ENCODE data around the gene PRKD1. TPM values are rescaled to one million over a fixed set of nuclear protein-coding genes. Genes with fewer than 3 reads are reported as not detected.
"Not testable (repeated sequence)": the region's sequence is repeated elsewhere in the genome, so short reads cannot be mapped to it uniquely, and the experiment has no call there.

PRKD1 gene
- total and polyA plus RNA-seq, 11 donors, result 0.99 to 8.8 (median 3.6) TPM

DNA sequence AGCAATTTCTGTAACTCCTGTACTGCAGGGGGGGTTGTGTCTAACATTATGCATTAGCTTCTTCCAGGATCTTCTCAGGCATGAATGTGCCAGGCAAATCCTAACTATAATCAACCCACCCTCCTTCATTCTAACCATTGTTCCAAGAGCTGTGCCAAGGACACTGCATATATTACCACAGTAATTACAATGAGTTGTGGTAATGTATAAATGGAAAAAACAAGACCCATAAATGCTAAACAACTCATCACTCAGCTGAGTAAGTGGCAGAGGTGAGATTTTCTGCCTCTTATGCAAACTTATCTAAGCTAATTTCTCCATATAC lies 80.6 kb downstream of the PRKD1 start:
- no peak overlapping the region for H3K27ac ChIP-seq
- H3K36me3 ChIP-seq, result no peaks in the 10 kb centered on the region
- no peak for TF ChIP-seq POLR2A (IDR thresholded peaks at IDR 0.05)
- TF ChIP-seq, protein P1, sequence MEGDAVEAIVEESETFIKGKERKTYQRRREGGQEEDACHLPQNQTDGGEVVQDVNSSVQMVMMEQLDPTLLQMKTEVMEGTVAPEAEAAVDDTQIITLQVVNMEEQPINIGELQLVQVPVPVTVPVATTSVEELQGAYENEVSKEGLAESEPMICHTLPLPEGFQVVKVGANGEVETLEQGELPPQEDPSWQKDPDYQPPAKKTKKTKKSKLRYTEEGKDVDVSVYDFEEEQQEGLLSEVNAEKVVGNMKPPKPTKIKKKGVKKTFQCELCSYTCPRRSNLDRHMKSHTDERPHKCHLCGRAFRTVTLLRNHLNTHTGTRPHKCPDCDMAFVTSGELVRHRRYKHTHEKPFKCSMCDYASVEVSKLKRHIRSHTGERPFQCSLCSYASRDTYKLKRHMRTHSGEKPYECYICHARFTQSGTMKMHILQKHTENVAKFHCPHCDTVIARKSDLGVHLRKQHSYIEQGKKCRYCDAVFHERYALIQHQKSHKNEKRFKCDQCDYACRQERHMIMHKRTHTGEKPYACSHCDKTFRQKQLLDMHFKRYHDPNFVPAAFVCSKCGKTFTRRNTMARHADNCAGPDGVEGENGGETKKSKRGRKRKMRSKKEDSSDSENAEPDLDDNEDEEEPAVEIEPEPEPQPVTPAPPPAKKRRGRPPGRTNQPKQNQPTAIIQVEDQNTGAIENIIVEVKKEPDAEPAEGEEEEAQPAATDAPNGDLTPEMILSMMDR (IDR thresholded peaks at IDR 0.05), result no peak
- H3K4me3 ChIP-seq, result no peak overlapping the region
- ATAC-seq (no peak), DNase-seq (no peak)
- intact Hi-C loops (cut with DNase I), result no loop called here
- H3K4me1 ChIP-seq, result peaks cover 0 to 3% (median 0%) of the 10 kb centered on the region in 12 donors
- H3K9me3 ChIP-seq, result peaks cover 0 to 11% (median 2%) of the 10 kb centered on the region in 12 donors
- no peaks in the 10 kb centered on the region for H3K27me3 ChIP-seq

DNA sequence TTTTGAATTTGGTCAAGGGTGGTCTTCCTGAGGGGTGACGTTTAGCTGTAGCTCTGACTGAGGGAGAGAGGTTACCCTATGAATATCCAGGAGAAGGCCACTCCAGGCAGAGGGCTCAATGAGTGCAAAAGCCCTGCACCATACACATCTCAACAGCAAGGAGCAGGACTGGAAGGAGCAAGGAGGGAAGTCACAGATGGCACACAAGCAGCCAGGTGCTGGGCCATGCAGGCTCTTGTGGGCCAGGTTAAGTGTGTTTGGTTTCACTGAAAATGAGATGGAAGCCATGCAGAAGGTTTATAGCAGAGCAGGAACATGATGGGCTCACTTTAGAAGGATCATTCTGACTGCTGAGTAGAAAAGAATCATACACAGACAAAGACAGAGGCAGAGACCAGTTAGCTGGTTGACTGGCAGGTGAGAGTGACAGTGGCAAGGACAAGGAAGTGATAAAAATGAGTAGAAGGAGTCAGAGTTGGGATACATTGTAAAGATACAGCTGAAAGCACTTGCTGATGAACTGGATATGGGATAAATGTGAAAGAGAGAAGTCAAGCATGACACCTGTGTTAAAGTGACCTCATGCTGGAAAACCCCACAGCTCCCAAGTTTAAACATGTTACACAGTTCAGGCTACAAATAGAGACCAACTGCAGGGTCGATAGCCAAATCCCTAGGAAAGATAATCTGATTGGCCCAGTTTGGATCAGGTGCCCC lies 81.2 kb downstream of the PRKD1 start:
- H3K27ac ChIP-seq, result no peak overlapping the region
- no peak overlapping the region for H3K4me3 ChIP-seq
- ATAC-seq, result no peak
- H3K27me3 ChIP-seq, result no peaks in the 10 kb centered on the region
- no peaks in the 10 kb centered on the region for H3K36me3 ChIP-seq
- peak in 1 of 5 donors; percentile 33 for DNase-seq
- H3K4me1 ChIP-seq, result peaks cover 0 to 3% (median 0%) of the 10 kb centered on the region in 12 donors
- 41 to 69% (median 52%) methylated on average over 2 of the region's 2 CpGs for WGBS, 4 donors
- intact Hi-C loops (cut with DNase I), result no loop called here
- peaks cover 0 to 11% (median 1%) of the 10 kb centered on the region in 12 donors for H3K9me3 ChIP-seq
- no peak for TF ChIP-seq POLR2A (IDR thresholded peaks at IDR 0.05)
- TF ChIP-seq, protein P1 (IDR thresholded peaks at IDR 0.05), result no peak

DNA sequence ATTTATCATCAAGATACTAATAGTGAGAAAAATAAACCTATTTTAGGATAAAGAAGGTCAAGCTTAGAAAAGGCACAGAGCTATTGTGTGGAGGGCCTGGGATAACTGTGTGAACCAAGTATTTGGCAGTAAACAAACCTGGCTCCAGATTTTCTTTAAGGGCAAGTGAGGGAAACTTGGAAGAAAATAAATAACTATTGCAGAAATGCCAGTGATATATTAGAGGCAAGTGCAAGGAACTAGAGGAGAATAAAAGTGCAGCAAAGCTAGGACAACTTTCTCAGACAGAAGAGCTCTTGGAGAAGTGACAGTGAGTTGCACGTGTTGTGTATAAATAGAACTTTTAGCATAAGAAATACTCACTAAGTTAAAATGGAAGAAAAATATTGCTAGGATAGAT lies 83.7 kb downstream of the PRKD1 start:
- DNase-seq (no peak), ATAC-seq (no peak)
- 71 to 82% (median 80%) methylated on average over 1 of the region's 1 CpG for WGBS, 4 donors
- no peaks in the 10 kb centered on the region for H3K36me3 ChIP-seq
- no peak overlapping the region for H3K27ac ChIP-seq
- peaks cover 0 to 2% (median 0%) of the 10 kb centered on the region in 12 donors for H3K4me1 ChIP-seq
- H3K9me3 ChIP-seq, result peaks cover 0 to 36% (median 22%) of the 10 kb centered on the region in 12 donors
- no peaks in the 10 kb centered on the region for H3K27me3 ChIP-seq
- intact Hi-C loops (cut with DNase I), result no loop called here
- H3K4me3 ChIP-seq, result no peak overlapping the region
- TF ChIP-seq, protein P1 (IDR thresholded peaks at IDR 0.05), result no peak
- no peak for TF ChIP-seq POLR2A (IDR thresholded peaks at IDR 0.05)

DNA sequence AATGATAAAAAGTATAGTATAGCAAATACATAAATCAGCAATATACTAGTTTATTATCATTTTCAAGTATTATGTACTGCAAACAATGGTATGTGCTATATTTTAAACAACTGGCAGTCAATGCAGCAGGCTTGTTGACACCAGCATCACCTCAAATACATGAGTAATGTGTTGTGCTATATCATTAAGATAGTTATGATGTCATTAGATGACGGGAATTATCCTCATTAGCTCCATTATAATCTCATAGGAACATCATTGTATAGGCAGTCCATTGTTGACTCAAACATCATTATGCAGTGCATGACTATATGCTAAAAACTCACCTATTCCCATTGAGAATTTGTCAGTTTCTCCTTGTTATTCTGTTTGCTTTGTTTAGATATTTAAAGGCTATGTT lies 85.4 kb downstream of the PRKD1 start:
- Histone ChIP-seq H3K27ac (no peak overlapping the region), H3K27me3 (no peaks in the 10 kb centered on the region), H3K4me3 (no peak overlapping the region), H3K36me3 (no peaks in the 10 kb centered on the region), H3K9me3 (peaks cover 0 to 43% (median 26%) of the 10 kb centered on the region in 12 donors), H3K4me1 (peaks cover 0 to 2% (median 0%) of the 10 kb centered on the region in 12 donors)
- WGBS, 4 donors, result 34 to 100% (median 94%) methylated on average over 1 of the region's 1 CpG
- no peak for ATAC-seq
- intact Hi-C loops (cut with DNase I), result no loop called here
- no peak for DNase-seq
- TF ChIP-seq, protein P1 (IDR thresholded peaks at IDR 0.05), result no peak
- TF ChIP-seq POLR2A (IDR thresholded peaks at IDR 0.05), result no peak

DNA sequence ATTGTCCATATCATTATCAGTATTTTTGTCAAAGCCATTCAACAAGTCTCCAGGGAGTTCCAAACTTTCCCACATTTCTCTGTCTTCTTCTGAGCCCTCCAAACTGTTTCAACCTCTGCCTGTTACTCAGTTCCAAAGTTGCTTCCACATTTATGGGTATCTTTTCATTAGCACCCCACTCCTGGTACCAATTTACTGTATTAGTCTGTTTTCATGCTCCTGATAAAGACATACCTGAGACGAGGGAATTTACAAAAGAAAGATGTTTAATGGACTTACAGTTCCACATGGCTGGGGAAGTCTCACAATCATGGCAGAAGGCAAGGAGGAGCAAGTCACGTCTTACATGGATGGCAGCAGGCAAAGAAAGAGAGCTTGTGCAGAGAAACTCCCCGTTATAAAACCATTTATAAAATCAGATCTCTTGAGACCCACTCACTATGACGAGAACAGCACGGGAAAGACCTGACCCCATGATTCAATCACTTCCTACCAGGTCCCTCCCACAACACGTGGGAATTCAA lies 87.2 kb downstream of the PRKD1 start:
- WGBS, 4 donors, result 94 to 97% (median 96%) methylated on average over 6 of the region's 6 CpGs
- peaks cover 0 to 43% (median 26%) of the 10 kb centered on the region in 12 donors for H3K9me3 ChIP-seq
- H3K27me3 ChIP-seq; DNase-seq; ATAC-seq; intact Hi-C loops (cut with DNase I); H3K36me3 ChIP-seq; H3K4me3 ChIP-seq; H3K4me1 ChIP-seq; H3K27ac ChIP-seq: not testable (repeated sequence)

DNA sequence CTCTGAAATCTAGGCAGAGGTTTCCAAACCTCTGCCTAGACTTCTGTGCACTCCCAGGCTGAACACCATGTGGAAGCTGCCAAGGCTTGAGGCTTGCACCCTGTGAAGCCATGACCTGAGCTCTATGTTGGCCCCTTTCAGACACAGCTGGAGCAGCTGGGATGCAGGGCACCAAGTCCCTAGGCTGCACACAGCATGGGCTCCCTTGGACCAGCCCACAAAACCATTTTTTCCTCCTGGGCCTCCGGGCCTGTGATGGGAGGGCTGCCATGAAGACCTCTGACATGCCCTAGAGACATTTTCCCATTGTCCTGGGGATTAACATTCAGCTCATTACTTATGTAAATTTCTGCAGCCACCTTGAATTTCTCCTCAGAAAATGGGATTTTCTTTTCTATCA lies 88.0 kb downstream of the PRKD1 start:
- H3K27ac ChIP-seq; DNase-seq; H3K36me3 ChIP-seq; ATAC-seq; H3K27me3 ChIP-seq; intact Hi-C loops (cut with DNase I); H3K4me3 ChIP-seq; H3K4me1 ChIP-seq: not testable (repeated sequence)
- WGBS, 4 donors, result 25 to 100% (median 96%) methylated on average over 1 of the region's 1 CpG
- peaks cover 0 to 43% (median 26%) of the 10 kb centered on the region in 12 donors for H3K9me3 ChIP-seq
